HL-60 (cell line): ENCODE measurements around the gene SLC7A1.

Experiments used
- DNase-seq, 2 experiments: peaks; one replicate each; pipeline ENCODE4 v3.0.0-alpha.2; 2010 to 2020; ENCODE audit warnings: low read depth in 1 of 2, low spot score in 1 of 2
- H3K27ac ChIP-seq: fragments of 250-450 bp; sonication (Bioruptor Pico); replicated peaks from 2 replicates; pipeline ENCODE4 v1.5.1; 2020; ENCODE audit warnings: mild to moderate bottlenecking, moderate library complexity
- H3K27me3 ChIP-seq: fragments of 250-450 bp; sonication (Bioruptor Pico); 2 replicates; pipeline ENCODE4 v1.5.1; 2021; ENCODE audit warnings: mild to moderate bottlenecking, moderate library complexity; ENCODE audit not compliant: insufficient read depth, poor library complexity, severe bottlenecking
- H3K4me3 ChIP-seq: replicated peaks from 2 replicates; pipeline ENCODE4 v1.5.1; 2011; ENCODE audit warnings: mild to moderate bottlenecking, control low read depth, low read length; ENCODE audit not compliant: insufficient read depth
- GABPA ChIP-seq: IDR thresholded peaks from 2 replicates; pipeline ENCODE4 v1.6.1; 2012; ENCODE audit warnings: low read depth
- POLR2AphosphoS5 ChIP-seq: IDR thresholded peaks from 2 replicates; pipeline ENCODE4 v1.6.1; 2012; ENCODE audit warnings: low read depth
- SPI1 ChIP-seq: IDR thresholded peaks from 2 replicates; pipeline ENCODE4 v1.6.1; 2012; ENCODE audit warnings: low read depth, mild to moderate bottlenecking, borderline replicate concordance
- TF ChIP-seq, protein P1 (sequence below): IDR thresholded peaks from one replicate; pipeline ENCODE4 v1.5.1; 2011; ENCODE audit warnings: low read length, control low read depth, inconsistent platforms; ENCODE audit not compliant: insufficient read depth
- TF ChIP-seq, protein P2 (sequence below): IDR thresholded peaks from 2 replicates; pipeline ENCODE4 v1.6.1; 2012; ENCODE audit warnings: low read depth; ENCODE audit not compliant: insufficient replicate concordance

The SLC7A1 gene

GRCh38 chr13:29484236-29484635 lies 111.3 kb downstream of the SLC7A1 start:
- no peak overlapping the region for H3K4me3 ChIP-seq
- H3K27me3 ChIP-seq, result no peaks in the 10 kb centered on the region
- no peak for DNase-seq
- H3K27ac ChIP-seq, result no peak overlapping the region
- TF ChIP-seq GABPA (no peak), SPI1 (no peak), POLR2AphosphoS5 (no peak)
- TF ChIP-seq, protein P1, sequence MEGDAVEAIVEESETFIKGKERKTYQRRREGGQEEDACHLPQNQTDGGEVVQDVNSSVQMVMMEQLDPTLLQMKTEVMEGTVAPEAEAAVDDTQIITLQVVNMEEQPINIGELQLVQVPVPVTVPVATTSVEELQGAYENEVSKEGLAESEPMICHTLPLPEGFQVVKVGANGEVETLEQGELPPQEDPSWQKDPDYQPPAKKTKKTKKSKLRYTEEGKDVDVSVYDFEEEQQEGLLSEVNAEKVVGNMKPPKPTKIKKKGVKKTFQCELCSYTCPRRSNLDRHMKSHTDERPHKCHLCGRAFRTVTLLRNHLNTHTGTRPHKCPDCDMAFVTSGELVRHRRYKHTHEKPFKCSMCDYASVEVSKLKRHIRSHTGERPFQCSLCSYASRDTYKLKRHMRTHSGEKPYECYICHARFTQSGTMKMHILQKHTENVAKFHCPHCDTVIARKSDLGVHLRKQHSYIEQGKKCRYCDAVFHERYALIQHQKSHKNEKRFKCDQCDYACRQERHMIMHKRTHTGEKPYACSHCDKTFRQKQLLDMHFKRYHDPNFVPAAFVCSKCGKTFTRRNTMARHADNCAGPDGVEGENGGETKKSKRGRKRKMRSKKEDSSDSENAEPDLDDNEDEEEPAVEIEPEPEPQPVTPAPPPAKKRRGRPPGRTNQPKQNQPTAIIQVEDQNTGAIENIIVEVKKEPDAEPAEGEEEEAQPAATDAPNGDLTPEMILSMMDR, result no peak
- TF ChIP-seq, protein P2, sequence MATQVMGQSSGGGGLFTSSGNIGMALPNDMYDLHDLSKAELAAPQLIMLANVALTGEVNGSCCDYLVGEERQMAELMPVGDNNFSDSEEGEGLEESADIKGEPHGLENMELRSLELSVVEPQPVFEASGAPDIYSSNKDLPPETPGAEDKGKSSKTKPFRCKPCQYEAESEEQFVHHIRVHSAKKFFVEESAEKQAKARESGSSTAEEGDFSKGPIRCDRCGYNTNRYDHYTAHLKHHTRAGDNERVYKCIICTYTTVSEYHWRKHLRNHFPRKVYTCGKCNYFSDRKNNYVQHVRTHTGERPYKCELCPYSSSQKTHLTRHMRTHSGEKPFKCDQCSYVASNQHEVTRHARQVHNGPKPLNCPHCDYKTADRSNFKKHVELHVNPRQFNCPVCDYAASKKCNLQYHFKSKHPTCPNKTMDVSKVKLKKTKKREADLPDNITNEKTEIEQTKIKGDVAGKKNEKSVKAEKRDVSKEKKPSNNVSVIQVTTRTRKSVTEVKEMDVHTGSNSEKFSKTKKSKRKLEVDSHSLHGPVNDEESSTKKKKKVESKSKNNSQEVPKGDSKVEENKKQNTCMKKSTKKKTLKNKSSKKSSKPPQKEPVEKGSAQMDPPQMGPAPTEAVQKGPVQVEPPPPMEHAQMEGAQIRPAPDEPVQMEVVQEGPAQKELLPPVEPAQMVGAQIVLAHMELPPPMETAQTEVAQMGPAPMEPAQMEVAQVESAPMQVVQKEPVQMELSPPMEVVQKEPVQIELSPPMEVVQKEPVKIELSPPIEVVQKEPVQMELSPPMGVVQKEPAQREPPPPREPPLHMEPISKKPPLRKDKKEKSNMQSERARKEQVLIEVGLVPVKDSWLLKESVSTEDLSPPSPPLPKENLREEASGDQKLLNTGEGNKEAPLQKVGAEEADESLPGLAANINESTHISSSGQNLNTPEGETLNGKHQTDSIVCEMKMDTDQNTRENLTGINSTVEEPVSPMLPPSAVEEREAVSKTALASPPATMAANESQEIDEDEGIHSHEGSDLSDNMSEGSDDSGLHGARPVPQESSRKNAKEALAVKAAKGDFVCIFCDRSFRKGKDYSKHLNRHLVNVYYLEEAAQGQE, result no peak

GRCh38 chr13:29483623-29484022 lies 111.9 kb downstream of the SLC7A1 start:
- H3K4me3 ChIP-seq, result no peak overlapping the region
- no peak for DNase-seq
- TF ChIP-seq SPI1 (no peak), POLR2AphosphoS5 (no peak), GABPA (no peak)
- TF ChIP-seq, protein P1, result no peak
- TF ChIP-seq, protein P2, result no peak
- no peaks in the 10 kb centered on the region for H3K27me3 ChIP-seq
- H3K27ac ChIP-seq, result no peak overlapping the region

DNA sequence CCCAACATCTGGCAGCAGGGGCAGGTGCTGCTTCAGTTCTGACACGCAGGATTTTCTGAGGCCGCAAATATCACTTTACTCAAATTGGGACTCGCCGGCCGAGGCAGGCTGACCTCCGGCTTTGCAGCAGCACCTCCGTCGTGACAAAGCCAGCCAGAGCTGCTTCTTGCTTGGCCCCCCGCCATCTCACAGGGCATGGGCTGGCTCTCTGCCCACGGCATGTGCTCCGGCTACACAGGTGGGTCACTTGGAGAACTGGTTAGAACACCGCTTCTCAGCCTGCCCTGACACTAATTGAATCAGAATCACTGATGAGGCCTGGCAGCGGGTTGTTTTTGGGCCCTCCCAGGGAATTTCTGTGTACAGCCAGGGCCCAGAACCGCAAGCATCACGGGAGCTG lies 112.3 kb downstream of the SLC7A1 start:
- no peaks in the 10 kb centered on the region for H3K27me3 ChIP-seq
- no peak overlapping the region for H3K27ac ChIP-seq
- no peak overlapping the region for H3K4me3 ChIP-seq
- TF ChIP-seq GABPA (no peak), SPI1 (no peak), POLR2AphosphoS5 (no peak)
- TF ChIP-seq, protein P1, result no peak
- TF ChIP-seq, protein P2, result no peak
- no peak for DNase-seq
